Activated CD8-positive, alpha-beta memory T cell treated with anti-CD3 and anti-CD28 coated beads for 4 hours (primary cell): Measurements from ENCODE around the gene ISG20.
"Not testable (repeated sequence)": the region's sequence is repeated elsewhere in the genome, so short reads cannot be mapped to it uniquely, and the experiment has no call there.

Experiments
- DNase-seq, 2 donors: peaks; one replicate each; pipeline ENCODE4 v3.0.0-alpha.2; 2020; ENCODE audit warnings: low read depth in 2 of 2

ISG20 gene

DNA sequence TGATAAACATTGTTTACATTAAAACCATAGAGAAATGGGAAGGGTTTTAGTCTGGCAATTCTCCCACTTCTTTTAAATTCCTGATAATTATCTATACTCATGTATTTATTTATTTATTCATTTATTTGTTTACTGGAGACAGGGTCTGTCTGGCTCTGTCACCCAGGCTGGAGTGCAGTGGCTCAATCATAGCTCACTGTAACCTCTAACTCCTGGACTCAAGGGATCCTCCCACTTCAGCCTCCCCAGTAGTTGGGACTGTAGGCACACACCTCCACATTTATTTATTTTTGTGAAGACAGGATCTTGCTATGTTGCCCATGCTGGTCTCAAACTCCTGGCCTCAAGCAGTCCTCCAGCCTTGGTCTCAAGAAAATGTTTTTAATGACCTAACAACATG, 20.1 kb upstream of the ISG20 start:
- no peak for DNase-seq

GRCh38 chr15:88619796-88620195, 19.0 kb upstream of the ISG20 start:
- DNase-seq = no peak

- DNase-seq = peak; percentile 85 to 92
Measured at GRCh38 chr15:88620995-88621772, 17.6 kb upstream of the ISG20 start, which contains the start of gene AEN. TSS of gene AEN (plus strand) at chr15:88621340. CDS start at chr15:88626210, 4,870 bp downstream.

GRCh38 chr15:88621789-88622604, 16.8 kb upstream of the ISG20 start:
- no peak for DNase-seq

- no peak for DNase-seq
Measured at GRCh38 chr15:88622605-88622975, 16.2 kb upstream of the ISG20 start.

GRCh38 chr15:88623061-88623460, 15.8 kb upstream of the ISG20 start:
- no peak for DNase-seq

- no peak for DNase-seq
Measured at GRCh38 chr15:88623632-88624031, 15.2 kb upstream of the ISG20 start.

GRCh38 chr15:88624156-88624970, 14.5 kb upstream of the ISG20 start:
- no peak for DNase-seq

DNA sequence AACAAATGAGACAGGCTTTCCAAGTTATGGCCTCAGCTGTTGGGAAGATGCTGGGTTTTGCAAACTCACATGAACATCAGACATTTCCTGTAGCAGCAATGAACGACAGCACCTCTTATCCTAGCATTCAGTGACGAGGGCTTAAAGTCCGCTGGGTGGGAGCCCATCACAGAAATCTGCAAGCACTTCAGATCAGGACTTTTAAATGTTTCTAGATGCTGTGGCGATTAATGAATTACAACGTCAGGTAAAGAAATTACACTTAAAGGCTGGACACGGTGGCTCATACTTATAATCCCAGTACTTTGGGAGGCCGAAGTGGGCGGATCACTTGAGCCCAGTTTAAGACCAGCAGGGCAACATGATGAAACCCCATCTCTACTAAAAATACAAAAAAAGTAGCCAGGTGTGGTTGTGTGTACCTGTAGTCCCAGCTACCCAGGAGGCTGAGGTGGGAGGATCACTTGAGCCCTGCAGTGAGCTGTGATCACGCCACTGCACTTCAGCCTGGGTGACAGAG, 13.8 kb upstream of the ISG20 start:
- DNase-seq = no peak

DNA sequence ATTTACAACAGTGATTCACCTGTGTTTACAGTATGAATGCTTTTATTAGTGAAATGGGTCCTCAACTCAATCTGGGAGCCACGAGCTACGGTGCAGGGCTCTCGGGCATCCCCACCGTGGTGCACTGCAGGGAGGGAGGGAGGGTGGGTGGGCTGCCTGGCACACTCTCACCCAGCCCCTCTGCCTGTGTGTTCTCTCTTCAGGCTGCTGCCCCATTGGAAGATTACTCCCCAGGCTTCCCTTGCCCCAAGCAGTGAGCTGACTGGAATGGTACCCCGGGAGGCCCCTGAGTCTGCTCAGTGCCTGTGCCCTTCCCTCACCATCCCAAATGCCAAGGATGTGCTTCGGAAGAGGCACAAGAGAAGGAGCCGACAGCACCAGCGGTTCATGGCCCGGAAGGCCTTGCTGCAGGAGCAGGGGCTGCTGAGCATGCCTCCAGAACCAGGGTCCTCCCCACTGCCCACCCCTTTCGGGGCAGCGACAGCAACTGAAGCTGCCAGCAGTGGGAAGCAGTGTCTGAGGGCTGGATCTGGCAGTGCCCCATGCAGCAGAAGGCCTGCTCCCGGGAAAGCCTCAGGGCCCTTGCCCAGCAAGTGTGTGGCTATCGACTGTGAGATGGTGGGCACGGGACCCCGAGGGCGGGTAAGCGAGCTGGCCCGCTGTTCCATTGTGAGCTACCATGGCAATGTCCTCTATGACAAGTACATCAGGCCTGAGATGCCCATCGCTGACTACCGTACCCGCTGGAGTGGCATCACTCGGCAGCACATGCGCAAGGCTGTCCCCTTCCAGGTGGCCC, 12.7 kb upstream of the ISG20 start:
- DNase-seq = no peak

DNA sequence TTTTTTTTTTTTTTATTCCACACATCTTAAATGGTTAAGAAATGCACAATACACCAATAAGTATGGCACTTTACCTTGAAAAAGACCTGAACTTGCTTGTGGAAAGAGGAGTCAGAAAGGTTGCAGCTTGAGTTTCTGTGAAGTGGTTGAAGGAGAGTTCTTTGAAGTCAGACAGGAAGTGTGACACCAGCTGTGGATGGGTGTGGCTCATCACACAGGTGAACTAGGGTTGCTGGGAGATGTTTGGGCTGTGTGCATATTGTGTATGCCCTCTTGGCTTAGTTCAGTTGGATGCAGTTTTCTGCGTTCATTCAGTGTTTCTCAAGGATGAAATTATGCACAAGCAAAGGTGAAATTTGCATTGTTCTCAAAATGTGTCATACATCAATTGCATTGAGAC, 11.4 kb upstream of the ISG20 start:
- DNase-seq = peak in 1 of 2 donors; percentile 47

DNA sequence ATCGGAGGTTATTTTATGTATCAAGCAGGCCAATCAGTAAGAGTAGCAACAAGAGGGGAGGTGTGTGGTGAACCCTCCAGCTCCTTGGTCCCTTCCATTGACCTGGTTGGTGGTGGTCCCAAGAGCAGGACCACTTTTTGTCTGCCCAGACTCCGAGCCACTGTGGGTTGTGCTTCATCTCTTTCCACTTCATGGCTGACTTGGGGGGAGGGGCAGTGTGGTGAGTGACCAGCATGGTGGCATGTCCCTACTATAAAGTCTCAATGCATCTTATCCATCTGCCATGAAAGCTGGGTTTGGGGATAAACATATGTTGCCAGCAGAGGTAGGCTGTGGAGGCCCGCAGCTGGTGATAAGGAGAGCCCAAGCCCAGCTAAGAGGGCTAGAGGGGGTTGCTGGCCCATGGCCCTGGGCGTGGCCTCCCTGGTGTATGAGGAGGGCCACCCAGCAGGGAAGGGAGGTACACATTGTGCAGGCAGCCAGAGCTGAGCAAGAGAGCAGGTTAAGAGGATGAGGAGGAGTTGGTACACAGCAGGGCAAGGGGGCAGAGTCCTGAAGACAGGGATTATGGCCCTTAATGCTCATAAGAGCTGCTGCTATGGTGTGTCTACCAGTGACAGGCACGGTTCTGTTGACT, 10.7 kb upstream of the ISG20 start:
- DNase-seq = no peak

DNA sequence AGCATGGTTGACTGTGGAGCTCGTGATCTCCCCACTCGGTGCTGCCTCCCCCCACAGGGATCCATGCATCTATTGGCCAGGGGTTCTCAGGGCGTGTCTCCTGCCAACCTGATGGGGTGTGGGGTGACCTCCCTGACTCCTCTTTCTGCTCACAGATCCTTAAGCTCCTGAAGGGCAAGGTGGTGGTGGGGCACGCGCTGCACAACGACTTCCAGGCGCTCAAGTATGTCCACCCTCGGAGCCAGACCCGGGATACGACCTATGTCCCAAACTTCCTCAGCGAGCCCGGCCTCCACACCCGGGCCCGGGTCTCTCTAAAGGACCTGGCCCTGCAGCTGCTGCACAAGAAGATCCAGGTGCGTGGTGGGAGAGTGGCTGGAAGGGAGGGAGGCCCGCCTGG, 9.7 kb upstream of the ISG20 start:
- no peak for DNase-seq

- DNase-seq = no peak
Measured at GRCh38 chr15:88630141-88630721, 8.6 kb upstream of the ISG20 start.

GRCh38 chr15:88630798-88631463, 7.9 kb upstream of the ISG20 start:
- no peak for DNase-seq

DNA sequence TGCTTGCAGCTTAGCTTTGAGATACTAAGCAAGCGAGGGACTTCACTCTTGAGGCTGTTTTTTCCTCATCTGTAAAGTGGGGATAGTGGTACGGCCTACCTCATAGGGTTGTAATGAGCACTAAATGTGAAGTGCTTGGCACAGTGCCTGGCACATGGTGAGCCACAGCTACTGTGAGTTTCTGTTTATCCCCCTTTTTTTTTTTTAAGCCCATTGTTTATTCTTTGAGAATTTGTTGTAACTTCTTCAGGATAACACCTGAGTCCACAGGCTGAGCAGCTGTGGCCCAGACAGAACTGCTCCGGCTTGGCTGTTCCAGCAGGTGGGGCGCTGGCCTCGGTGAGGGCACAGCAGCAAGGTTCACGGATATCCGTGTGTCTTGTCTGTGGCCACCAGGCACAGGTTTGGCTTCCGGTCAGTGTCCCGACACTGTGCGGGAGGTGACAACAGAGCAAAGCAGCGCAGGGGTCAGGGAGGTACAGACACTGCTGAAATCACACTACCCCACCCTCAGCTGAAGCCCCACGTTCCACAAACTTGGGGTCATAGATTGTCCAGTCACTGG, 7.3 kb upstream of the ISG20 start:
- DNase-seq = no peak

DNA sequence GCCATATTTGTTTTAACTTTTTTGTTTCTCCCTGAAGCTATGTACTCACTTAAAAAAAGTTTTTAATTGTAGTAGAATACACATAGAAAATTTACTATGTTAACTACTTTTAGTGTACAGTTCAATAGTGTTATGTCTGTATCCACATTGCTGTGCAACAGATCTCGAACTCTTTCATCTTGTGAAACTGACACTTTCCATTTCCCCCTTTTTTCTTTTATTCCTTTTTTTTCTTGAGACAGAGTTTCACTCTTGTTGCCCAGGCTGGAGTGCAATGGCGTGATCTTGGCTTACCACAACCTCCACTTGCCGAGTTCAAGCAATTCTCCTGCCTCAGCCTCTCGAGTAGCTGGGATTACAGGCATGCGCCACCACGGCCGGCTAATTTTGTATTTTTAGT, 6.0 kb upstream of the ISG20 start:
- not testable (repeated sequence) for DNase-seq

- no peak for DNase-seq
Measured at GRCh38 chr15:88634449-88634848, 4.4 kb upstream of the ISG20 start.

DNA sequence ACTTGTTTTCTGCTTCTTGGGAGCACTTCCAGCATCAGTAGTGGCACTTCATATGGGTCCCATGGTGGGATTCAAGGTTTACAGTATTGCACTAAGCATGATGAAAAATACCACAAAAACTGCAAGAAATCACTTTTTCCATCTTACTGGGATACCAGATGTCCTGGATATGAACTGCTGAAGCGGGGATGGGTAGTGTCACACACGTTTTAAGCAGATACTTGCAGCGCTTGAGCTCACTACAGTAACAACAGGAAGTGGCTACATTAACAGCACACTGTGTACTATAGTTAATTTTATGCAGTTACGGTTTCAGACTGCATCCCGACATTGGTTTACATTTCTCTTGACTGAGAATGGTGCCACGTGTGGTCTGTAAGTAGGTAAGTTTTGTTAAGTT, 3.5 kb upstream of the ISG20 start:
- no peak for DNase-seq
